GM18861 (cell line): ENCODE data around the gene EVC.
"Not testable (repeated sequence)": the region's sequence is repeated elsewhere in the genome, so short reads cannot be mapped to it uniquely, and the experiment has no call there.

Experiments
- ATAC-seq: cut with Tn5 transposase; IDR thresholded peaks from one replicate; pipeline ENCODE4 v1.9.1; 2021; ENCODE audit not compliant: unreplicated experiment

The EVC gene

GRCh38 chr4:5839332-5839731 is 128.3 kb downstream of the EVC start:
- ATAC-seq, result no peak

GRCh38 chr4:5839751-5840674 is 129.0 kb downstream of the EVC start:
- ATAC-seq, result no peak

DNA sequence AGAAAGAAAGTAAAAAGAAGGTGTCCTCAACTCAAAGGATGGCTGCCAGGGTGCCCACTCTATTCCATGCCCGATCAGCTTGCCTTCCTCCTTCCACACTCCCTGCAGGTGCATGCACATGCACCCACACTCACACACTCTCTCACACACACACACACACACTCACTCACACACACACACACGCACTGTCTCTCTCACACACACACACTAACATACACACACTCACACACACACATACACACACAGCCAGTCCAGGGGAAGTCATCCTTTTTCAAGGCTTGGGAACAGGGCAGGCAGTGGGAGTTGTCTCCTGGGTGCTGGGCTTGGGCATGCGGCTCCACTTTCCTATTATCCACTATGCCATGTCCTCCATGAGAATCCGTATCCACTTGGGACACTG is 131.5 kb downstream of the EVC start:
- no peak for ATAC-seq

GRCh38 chr4:5843573-5844530 is 132.9 kb downstream of the EVC start:
- ATAC-seq, result no peak

DNA sequence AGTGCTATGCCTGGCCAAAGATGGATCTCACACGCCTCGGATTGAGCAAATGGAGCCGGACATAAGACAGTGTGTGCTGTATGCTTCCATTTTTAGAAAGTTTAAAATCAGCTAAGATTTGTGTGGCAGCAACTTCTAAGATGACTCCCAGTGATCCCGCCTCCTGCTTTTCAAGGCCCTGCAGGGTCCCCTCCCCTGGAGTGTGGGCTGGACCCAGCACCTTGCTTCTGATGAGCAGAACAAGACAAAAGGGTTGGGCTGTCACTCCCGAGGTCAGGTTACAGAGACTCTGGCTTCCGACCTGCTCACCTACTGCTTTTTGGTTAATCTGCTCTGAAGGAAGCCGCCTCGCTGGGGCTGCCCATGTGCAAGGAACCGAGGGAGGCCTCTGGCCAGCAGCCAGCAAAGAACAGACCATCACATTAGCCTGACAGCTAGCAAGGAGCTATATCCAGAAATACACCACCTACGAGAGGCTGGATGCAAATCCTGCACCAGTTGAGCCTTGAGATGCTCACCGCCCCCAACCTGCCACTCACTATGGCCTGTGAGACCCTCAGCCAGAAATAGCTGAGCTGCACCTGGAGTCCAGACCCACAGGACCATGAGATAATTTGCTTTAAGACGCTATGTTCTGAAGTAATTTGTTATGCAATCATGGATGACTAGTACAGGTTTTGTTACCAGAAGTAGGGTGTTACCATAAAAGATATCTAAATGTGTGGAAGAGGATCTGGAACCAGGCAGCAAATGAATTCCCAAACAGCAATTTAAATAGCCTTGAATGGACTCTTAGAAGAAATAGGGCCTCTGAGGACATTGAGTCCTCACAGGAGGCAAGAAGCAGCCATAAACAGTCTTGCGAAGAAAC is 134.3 kb downstream of the EVC start:
- ATAC-seq, result no peak

GRCh38 chr4:5851637-5852301 is 140.8 kb downstream of the EVC start:
- no peak for ATAC-seq

- ATAC-seq, result no peak
Observed at GRCh38 chr4:5852523-5853202, 141.7 kb downstream of the EVC start.

GRCh38 chr4:5854929-5855328 is 143.9 kb downstream of the EVC start:
- ATAC-seq, result no peak

GRCh38 chr4:5856362-5856761 is 145.4 kb downstream of the EVC start:
- not testable (repeated sequence) for ATAC-seq

DNA sequence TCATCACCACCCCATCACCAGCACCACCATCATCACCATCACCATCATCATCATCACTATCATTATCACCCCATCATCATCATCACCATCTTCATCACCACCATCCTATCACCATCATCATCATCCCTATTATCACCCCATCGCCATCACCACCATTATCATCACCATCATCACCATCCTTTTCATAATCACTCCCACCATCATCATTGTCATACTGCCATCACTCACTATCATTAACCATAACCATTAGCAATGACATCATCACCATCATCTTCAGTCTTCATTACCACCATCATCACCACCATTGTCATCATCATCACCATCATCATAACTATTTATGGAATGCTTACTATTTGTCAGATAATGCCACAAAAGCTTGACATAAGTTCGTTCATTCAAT is 146.2 kb downstream of the EVC start:
- ATAC-seq, result no peak

DNA sequence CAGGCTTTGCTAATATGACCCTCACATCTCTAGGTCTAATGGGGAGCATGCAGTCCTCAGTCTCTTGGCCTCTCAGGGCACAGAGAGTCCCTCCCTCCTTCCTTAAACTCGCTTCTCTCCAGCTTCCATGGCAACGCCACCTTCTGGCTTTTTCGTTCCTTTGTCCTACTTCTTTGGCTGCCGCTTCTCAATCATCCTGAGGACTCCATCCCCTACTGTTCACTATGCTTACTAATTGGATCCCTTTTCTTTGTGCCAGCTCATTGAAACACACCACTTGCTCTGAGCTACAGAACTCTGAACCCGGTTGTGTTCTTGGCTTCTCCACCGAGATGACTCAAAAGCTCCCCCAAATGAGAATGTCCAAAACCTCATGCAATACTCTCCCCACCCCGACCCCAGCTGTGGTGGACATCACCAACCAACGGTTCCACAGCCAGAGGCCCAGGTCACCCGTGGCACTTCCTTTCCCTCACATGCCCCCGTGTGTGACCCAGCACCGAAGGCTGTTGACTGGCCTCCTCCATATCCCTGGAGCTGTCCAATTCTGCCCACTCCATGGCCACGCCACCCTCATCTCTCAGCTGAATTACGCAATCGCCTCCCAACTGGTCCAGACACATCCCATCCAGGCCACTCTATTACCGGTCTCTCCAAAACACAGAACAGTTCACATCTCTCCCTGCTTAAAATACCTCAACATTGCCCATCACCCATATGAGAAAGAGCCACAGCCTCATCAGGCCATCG is 147.2 kb downstream of the EVC start:
- no peak for ATAC-seq

- no peak for ATAC-seq
Observed at GRCh38 chr4:5863461-5864113, 152.6 kb downstream of the EVC start.
